Muscle of leg (tissue), 11 donors: ENCODE data around the gene CPB2. TPM values are rescaled to one million over a fixed set of nuclear protein-coding genes. Genes with fewer than 3 reads are reported as not detected.

ENCODE experiments used
- DNase-seq: peaks from one replicate; pipeline ENCODE4 v3.0.0; 2013
- H3K27ac ChIP-seq: one replicate; pipeline ENCODE4 v1.5.1; 2013; ENCODE audit warnings: mild to moderate bottlenecking, low read length, control low read depth
- H3K27me3 ChIP-seq: one replicate; pipeline ENCODE4 v1.6.1; 2013; ENCODE audit warnings: low read length; ENCODE audit not compliant: control insufficient read depth, insufficient read depth
- H3K36me3 ChIP-seq: one replicate; pipeline ENCODE4 v1.6.1; 2013; ENCODE audit warnings: low read length; ENCODE audit not compliant: control insufficient read depth, insufficient read depth
- H3K4me1 ChIP-seq: one replicate; pipeline ENCODE4 v1.6.1; 2013; ENCODE audit warnings: low read length; ENCODE audit not compliant: control insufficient read depth, insufficient read depth
- H3K4me3 ChIP-seq: one replicate; pipeline ENCODE4 v1.5.1; 2013; ENCODE audit warnings: low read length, control low read depth
- H3K9me3 ChIP-seq: replicated peaks from 2 replicates; pipeline ENCODE4 v1.6.1; 2013; ENCODE audit warnings: low read depth, low read length; ENCODE audit not compliant: control insufficient read depth
- WGBS: methylation state at CpG from one replicate; pipeline ENCODE4 v1.1.5; 2013; ENCODE audit warnings: missing lambda C conversion rate; ENCODE audit not compliant: insufficient coverage; 5-methylcytosine and 5-hydroxymethylcytosine counted together
- polyA plus RNA-seq, 8 donors: library from polyadenylated mRNA; unstranded; fragments of 120-200 nt; gene quantifications; one replicate each; pipeline versions ENCODE4 v1.2.1 to v1.2.3, GENCODE V29; 2013; ENCODE audit warnings: inconsistent platforms in 1 of 8, low replicate concordance in 1 of 8; ENCODE audit not compliant: insufficient read length in 8 of 8, insufficient read depth in 1 of 8
- total RNA-seq: library from RNA; stranded (reverse); fragments of 120-200 nt; gene quantifications from one replicate; pipeline ENCODE4 v1.2.4, GENCODE V29; 2013

CPB2 gene
- total and polyA plus RNA-seq, 9 donors: 0.09 to 0.54 (median 0.12) TPM; not detected in 4

DNA sequence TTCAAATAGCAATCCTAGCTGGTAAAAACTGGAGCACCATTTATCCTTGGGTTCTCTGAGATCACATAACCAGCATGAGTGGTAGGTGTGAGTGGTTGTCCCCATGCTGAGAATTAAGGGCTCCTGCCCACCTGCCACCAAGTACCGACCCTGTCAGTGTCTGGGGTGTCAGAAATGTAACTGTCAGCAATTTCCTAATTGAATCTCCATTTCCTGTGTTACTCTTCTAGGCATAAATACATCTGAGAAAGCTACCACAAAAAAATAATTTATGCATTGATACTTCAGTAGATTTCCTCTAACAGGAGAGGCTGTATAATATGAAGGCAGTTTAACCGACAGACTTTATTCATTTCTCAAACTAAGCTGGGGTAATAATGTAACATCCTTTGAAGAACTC lies 25.1 kb downstream of the CPB2 start:
- Histone ChIP-seq H3K27ac (no peak overlapping the region), H3K27me3 (no peaks in the 10 kb centered on the region), H3K4me1 (no peaks in the 10 kb centered on the region), H3K36me3 (no peaks in the 10 kb centered on the region), H3K9me3 (no peaks in the 10 kb centered on the region), H3K4me3 (no peak overlapping the region)
- no CpG with 5 or more reads among the region's 2 CpGs for WGBS
- DNase-seq: no peak

DNA sequence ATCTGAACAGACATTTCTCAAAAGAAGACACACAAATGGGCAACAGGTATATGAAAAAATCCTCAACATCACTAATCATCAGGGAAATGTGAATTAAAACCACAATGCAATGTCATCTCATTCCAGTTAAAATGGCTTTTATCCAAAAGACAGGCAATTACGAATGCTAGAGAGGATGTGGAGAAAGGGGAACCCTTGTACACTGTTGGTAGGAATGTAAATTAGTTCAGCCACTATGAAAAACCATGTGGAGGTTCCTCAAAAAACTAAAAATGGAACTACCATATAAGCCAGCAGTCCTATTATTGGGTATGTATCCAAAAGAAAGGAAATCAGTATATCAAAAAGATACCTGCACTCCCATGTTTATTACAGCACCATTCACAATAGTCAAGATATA lies 27.6 kb downstream of the CPB2 start:
- no peaks in the 10 kb centered on the region for H3K27me3 ChIP-seq
- WGBS: 80% methylated on average over 1 of the region's 1 CpG
- H3K27ac ChIP-seq: no peak overlapping the region
- no peaks in the 10 kb centered on the region for H3K36me3 ChIP-seq
- no peaks in the 10 kb centered on the region for H3K9me3 ChIP-seq
- no peaks in the 10 kb centered on the region for H3K4me1 ChIP-seq
- no peak overlapping the region for H3K4me3 ChIP-seq
- DNase-seq: peak; percentile 2

DNA sequence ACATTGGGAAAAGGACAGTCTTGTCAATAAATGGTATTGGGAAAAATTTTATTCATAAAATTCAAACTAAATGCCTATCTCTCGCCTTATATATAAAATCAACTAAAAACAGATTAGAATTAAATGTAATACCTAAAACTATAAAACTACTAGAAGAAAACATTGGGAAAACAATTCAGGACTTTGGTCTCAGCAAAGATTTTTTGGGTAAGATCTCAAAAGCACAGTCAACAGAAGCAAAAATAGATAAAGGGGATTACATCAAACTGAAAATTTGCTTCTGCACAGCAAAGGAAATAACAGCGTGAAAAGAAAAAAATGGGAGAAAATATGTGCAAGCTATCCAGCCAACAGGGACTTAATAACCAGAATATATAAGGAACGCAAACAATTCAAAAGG lies 28.0 kb downstream of the CPB2 start:
- no peak for DNase-seq
- Histone ChIP-seq H3K4me3 (no peak overlapping the region), H3K36me3 (no peaks in the 10 kb centered on the region), H3K27me3 (no peaks in the 10 kb centered on the region), H3K9me3 (no peaks in the 10 kb centered on the region), H3K4me1 (no peaks in the 10 kb centered on the region), H3K27ac (no peak overlapping the region)
- WGBS: no CpG with 5 or more reads among the region's 3 CpGs

DNA sequence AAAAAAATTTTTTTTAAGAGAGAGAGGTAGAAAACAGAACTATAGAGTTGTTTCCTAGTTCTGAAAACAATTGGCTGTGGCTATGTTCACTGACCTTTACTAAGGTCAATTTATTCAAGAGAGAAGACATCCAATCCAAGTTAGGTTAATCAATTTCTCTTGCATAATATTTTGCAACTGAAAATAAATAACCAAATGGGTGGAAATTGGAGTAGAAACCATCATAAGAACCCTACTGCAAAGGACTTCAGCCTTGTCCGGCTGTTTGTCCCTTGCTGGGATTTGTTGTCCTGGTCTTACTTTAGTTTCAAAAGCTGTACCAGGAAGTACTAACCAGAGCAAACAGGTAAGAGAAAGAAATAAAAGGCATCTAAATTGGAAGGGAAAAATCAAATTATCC lies 29.0 kb downstream of the CPB2 start:
- WGBS: no CpG with 5 or more reads among the region's 1 CpG
- no peak overlapping the region for H3K27ac ChIP-seq
- DNase-seq: no peak
- no peaks in the 10 kb centered on the region for H3K36me3 ChIP-seq
- H3K27me3 ChIP-seq: no peaks in the 10 kb centered on the region
- H3K4me1 ChIP-seq: no peaks in the 10 kb centered on the region
- H3K9me3 ChIP-seq: no peaks in the 10 kb centered on the region
- no peak overlapping the region for H3K4me3 ChIP-seq

DNA sequence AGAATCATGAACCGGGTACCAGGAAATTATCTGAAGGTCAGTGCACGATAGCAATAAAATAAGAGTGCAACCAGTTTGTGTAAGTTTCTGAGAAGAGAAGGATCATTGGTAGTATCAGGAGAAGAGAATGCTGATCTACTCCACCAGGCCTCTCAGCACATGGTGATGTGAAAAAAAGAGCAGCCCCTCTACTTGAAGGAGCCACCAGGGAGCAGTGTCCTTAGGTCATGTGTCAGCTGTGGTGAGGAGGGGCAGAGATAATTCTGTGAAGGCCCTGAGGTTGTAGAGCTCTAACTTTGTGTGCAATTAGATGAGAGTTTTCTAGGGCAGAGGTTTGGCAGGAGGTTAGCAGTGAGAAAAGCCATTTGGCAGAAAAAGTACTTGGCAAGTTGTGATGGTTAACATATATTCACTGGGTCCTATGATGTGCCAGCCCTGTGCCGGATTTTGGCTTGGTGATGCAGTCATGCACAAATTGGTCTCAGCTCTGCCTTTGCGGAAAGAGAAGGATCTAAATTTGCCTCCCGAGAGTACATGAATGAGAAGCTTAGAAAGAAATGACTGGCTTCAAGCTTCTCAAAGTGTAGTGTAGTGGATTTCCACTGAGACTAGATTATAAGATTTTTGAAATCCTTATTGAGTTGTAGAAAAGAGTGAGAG lies 33.1 kb downstream of the CPB2 start:
- Histone ChIP-seq H3K4me3 (no peak overlapping the region), H3K36me3 (no peaks in the 10 kb centered on the region), H3K9me3 (no peaks in the 10 kb centered on the region), H3K27ac (no peak overlapping the region), H3K4me1 (no peaks in the 10 kb centered on the region), H3K27me3 (no peaks in the 10 kb centered on the region)
- DNase-seq: peak; percentile 23
- WGBS: 88% methylated on average over 4 of the region's 5 CpGs

DNA sequence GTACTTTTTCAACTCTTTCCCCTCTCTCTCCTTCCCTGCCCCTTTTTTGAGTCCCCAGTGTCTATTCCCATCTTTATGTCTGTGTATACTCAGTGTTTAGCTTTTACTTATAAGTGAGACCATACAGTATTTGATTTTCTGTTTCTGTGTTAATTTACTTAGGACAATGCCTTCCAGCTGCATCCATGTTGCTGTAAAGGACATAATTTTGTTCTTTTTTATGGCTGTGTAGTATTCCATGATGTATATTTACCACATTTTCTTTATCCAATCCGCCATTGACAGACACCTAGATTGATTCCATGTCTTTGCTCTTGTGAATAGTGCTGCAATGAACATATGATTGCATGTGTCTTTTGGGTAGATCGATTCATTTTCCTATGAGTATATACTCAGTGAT lies 41.5 kb downstream of the CPB2 start:
- H3K27me3 ChIP-seq: no peaks in the 10 kb centered on the region
- WGBS: no CpG with 5 or more reads among the region's 2 CpGs
- no peak overlapping the region for H3K4me3 ChIP-seq
- no peaks in the 10 kb centered on the region for H3K4me1 ChIP-seq
- no peak for DNase-seq
- no peaks in the 10 kb centered on the region for H3K36me3 ChIP-seq
- H3K9me3 ChIP-seq: no peaks in the 10 kb centered on the region
- H3K27ac ChIP-seq: no peak overlapping the region

DNA sequence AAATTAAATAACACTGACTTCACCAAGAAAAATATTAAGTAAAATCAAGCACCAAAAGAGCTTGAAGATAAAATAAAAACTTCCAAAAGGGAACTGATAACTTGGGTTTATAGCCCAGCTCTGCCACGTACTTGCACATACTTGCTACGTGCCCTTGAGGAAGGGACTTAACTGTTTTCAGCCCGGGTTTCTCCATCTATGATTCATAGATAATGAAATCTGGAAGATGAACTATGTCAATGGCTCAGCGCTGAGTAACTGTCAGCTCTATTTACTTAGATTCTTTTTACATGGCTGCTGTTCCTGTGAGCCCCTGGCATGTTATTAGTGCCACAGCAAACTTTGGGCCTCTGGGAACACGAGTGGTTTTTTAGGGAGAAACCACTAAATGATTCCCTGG lies 42.6 kb downstream of the CPB2 start:
- Histone ChIP-seq H3K9me3 (no peaks in the 10 kb centered on the region), H3K27ac (no peak overlapping the region), H3K4me1 (no peaks in the 10 kb centered on the region), H3K36me3 (no peaks in the 10 kb centered on the region), H3K4me3 (no peak overlapping the region), H3K27me3 (no peaks in the 10 kb centered on the region)
- WGBS: 56% methylated on average over 4 of the region's 5 CpGs
- no peak for DNase-seq

DNA sequence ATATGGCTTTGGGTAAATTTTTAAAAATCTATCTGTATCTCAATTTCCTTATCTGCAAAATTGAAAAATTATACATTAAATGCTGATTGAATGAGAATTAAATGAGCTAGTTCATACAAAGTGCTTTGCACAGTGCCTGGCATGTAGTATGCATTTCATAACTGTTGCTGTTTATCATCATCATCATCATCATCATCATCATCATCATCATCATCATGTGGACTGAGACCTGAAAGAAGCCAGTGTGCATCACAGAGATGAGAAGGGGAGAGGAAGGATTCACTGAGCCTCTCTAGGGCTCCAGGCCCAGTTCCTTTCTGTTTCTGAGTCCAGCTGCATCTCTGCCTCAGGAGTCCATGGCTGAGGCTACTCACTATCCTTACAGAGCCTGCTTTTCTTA lies 45.4 kb downstream of the CPB2 start:
- Histone ChIP-seq H3K4me1 (no peaks in the 10 kb centered on the region), H3K9me3 (no peaks in the 10 kb centered on the region), H3K27ac (no peak overlapping the region), H3K4me3 (no peak overlapping the region), H3K27me3 (no peaks in the 10 kb centered on the region), H3K36me3 (no peaks in the 10 kb centered on the region)
- DNase-seq: no peak

DNA sequence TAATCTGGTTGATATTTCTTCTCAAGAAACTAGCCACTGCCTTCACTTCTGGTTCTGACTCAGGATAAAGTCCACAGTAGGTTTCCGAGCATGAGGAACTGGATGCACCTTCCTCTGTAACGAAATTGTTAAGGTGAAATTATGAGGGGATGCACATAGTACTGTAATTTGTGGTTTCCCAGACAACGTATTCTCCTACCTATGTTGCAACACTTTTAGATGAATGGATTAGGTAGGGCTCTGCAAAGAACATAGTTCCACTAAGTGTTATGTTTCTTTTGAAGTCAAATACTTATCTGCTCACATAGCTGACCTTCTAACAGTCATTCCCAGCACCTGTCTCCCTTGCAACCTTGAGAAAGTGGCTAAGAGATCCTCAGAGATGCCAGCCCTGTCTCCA lies 46.6 kb downstream of the CPB2 start:
- H3K27ac ChIP-seq: no peak overlapping the region
- H3K4me1 ChIP-seq: peaks cover 2% of the 10 kb centered on the region
- H3K9me3 ChIP-seq: no peaks in the 10 kb centered on the region
- H3K4me3 ChIP-seq: no peak overlapping the region
- no CpG with 5 or more reads among the region's 3 CpGs for WGBS
- no peaks in the 10 kb centered on the region for H3K36me3 ChIP-seq
- H3K27me3 ChIP-seq: no peaks in the 10 kb centered on the region
- DNase-seq: no peak

DNA sequence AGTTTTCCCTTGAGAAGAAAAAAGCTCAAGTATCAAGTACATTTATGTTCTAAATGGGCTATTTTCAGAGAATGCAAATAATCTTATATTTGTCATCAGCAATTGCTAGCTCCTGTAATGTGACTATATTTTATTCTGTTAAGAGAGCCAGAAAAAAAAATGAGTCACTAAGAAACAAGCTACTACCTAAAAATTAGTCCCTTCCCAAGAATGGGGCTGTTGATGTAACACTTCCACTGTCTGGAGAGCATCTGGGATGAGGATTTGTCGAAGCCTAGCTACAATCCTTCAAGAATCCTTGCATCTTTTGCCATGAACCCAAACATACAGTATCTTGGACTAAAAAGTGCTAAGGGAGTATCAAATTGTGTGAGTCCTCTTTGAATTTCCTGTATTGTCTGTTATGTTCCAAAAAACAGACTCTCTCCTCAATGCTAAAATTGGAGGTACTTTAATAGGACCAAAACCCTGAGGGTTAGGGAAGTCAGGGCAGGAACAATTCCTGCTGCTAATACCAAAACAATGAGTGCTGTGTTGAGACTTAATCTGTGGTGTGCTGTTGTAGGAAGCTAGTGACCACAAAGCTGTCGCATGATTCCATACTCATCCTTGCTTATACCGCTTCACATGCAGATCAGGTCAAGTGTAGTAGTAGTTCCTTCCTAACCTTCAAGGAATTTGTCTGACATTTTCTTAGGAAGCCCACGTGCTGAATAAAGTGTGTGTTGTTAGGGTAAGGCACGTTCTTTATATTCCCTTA lies 47.4 kb downstream of the CPB2 start:
- no peaks in the 10 kb centered on the region for H3K27me3 ChIP-seq
- H3K4me3 ChIP-seq: no peak overlapping the region
- H3K36me3 ChIP-seq: no peaks in the 10 kb centered on the region
- no peak overlapping the region for H3K27ac ChIP-seq
- DNase-seq: no peak
- H3K4me1 ChIP-seq: peaks cover 2% of the 10 kb centered on the region
- WGBS: no CpG with 5 or more reads among the region's 5 CpGs
- no peaks in the 10 kb centered on the region for H3K9me3 ChIP-seq
